Stimulated activated CD8-positive, alpha-beta memory T cell treated with anti-CD3 and anti-CD28 coated beads, Interleukin-15, amount 100 ng/mL, for 4 hours (primary cell): ENCODE data around the gene CASKIN1.
"Not testable (repeated sequence)": the region's sequence is repeated elsewhere in the genome, so short reads cannot be mapped to it uniquely, and the experiment has no call there.

Source experiments
- DNase-seq, 2 donors: peaks; one replicate each; pipeline ENCODE4 v3.0.0-alpha.2; 2020; ENCODE audit warnings: low read depth in 2 of 2

The CASKIN1 gene, protein sequence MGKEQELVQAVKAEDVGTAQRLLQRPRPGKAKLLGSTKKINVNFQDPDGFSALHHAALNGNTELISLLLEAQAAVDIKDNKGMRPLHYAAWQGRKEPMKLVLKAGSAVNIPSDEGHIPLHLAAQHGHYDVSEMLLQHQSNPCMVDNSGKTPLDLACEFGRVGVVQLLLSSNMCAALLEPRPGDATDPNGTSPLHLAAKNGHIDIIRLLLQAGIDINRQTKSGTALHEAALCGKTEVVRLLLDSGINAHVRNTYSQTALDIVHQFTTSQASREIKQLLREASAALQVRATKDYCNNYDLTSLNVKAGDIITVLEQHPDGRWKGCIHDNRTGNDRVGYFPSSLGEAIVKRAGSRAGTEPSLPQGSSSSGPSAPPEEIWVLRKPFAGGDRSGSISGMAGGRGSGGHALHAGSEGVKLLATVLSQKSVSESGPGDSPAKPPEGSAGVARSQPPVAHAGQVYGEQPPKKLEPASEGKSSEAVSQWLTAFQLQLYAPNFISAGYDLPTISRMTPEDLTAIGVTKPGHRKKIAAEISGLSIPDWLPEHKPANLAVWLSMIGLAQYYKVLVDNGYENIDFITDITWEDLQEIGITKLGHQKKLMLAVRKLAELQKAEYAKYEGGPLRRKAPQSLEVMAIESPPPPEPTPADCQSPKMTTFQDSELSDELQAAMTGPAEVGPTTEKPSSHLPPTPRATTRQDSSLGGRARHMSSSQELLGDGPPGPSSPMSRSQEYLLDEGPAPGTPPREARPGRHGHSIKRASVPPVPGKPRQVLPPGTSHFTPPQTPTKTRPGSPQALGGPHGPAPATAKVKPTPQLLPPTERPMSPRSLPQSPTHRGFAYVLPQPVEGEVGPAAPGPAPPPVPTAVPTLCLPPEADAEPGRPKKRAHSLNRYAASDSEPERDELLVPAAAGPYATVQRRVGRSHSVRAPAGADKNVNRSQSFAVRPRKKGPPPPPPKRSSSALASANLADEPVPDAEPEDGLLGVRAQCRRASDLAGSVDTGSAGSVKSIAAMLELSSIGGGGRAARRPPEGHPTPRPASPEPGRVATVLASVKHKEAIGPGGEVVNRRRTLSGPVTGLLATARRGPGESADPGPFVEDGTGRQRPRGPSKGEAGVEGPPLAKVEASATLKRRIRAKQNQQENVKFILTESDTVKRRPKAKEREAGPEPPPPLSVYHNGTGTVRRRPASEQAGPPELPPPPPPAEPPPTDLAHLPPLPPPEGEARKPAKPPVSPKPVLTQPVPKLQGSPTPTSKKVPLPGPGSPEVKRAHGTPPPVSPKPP (N-terminal part only)

DNA sequence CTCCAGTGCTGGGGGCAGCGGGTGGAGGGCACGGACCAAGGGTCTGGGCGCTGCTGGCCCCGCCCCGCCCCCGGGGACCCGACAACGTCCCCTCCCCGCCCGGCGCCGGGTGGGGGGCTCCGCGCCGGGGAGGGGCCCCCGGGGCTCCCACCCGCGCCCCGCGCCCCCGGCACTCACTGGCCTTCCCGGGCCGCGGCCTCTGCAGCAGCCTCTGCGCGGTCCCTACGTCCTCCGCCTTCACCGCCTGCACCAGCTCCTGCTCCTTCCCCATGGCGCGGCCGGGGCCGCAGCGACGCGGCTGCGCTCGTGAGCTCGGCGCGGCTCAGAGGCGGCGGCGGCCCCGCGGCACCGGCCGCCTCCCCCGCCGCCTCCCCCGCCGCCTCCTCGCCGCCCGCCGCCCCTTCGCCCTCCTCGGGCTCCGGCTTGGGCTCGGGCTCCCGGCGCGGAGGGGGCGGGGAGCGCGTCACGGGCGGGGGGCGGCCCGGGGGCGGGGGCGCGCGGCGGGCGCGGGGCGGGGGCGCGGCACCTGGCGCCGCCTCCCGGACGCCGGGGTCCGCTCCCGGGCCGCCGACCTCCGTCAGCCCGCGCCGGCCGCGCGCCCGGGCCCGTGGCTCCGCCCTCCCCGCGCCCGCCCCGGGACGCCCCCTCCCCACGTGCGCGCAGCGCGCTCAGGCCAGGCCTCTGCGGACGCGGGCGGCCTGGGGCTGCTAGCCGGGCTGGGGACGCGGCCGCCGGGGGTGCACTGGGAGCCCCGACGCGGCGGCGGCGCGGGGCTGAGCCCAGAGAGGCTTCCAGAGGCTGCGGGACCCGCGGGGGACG lies at the start of gene CASKIN1:
CASKIN1 (minus strand) TSS at position 444 of the 819 bp plus-strand sequence; CDS start at position 271, 173 bp downstream.
- DNase-seq, result no peak

DNA sequence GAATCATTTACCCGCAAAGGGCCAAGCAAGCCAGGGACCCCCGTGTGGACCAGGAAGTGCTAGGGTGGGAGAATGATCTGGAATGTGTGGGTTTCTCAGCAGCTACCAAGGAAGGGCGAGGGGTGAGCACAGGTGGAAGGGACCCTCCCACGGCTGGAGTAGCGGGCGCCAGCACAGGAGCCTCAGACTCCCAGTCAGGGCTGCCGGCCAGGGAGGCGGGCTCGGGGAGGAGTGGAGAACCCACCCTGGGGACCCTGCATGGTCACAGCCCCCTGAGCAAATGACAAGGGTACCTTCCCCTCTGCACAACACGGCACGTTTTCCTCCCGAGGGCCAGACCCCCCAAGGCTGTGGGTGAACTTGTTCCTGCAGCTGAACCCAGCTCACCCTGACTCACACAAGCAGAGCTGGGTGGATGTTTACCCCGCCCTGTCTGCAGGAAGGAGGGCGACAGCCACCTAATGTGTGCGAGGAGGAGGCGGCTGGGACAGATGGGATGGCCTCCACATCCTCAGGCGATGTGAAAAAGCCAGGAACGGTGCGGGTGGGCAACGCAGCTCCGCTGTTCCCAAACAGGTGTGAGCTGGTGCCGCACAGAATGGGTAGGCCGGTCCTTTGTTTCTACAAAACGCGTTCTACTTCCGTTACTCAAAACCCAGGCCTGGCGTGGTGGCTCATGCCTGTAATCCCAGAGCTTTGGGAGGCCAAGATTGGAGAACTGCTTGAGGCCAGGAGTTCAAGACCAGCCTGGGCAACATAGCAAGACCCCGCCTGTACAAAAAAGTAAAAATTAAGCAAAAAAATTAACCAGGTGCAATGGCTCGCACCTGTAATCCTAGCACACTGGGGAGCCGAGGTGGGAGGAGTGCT lies 48.8 kb upstream of the CASKIN1 start:
- DNase-seq, result no peak

DNA sequence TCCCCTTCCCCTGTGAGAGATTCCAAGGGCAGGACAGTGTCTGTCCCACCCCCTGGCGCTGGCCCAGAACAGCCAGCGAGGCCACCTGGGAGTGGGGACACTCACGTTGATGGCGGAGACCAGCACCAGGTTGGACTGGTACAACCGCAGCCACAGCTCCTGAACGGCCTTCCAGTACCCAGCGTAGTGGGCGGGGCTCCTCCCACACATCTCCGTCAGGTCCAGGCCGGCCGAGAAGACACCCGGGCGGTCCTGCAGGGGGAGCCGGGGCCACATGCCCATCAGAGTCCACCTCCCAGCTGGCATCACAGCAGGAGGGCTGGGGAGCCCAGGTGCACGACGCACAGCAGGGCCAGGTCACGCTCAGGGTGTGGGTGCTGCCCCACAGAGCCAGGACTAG lies 47.9 kb upstream of the CASKIN1 start:
- DNase-seq, result no peak

DNA sequence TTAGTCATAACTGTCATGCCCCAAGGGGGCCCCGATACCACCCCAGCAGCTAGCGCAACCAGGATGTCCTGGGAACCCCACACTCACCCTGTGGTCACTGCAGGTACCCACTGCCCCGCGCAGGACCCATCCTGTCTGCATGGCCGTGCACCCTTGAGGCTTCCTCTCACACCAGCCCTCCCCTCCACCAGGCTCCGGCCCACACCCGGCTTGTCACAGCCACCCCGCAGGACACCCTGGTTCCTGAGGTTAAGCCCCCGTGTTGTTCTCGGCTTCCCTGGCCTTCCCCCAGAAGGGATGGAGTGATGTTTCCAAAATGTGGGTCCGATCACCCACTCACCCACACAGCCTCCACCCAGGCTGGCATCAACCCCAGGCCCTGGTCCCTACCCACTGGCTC lies 47.4 kb upstream of the CASKIN1 start:
- no peak for DNase-seq

DNA sequence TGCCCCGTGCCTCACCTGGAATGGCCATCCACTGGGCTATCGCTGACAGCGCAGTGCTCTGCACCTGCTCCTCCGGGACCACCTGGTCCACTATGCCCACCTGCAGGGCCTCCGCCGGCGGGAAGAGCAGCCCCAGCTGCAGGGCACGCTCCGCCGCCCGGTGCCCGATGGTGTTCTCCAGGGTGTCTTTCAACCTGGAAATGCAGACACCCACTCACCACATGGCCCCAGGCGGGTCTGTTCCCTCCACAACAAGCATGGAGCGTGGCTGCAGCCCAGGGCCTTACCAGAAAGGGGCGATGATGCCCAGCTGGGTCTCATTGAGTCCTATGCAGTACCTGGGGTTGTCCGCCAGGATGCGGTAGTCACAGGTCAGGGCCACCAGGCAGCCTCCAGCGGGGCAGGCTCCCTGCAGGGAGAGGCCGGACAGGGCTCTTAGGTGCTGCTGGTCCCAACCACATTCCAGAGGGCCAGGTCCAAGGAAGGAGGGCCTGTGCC lies 46.7 kb upstream of the CASKIN1 start:
- no peak for DNase-seq

DNA sequence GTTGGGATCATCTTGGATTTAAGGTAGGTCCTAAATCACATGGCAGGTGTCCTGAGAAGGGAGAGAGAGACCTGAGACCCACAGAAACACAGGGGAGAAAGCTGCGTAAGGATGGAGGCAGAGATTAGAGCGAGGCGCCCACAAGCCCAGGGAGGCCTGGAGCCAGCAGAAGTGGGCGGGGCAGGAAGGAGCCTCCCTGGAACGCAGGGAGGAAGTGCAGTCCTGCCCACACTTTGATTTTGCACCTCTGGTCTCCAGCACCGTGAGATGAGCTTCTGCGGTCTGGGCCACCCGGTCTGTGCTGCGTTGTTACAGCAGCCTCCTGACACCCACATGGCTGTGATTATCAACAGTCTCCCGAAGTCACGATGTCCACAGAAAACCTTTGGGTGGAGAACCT lies 46.2 kb upstream of the CASKIN1 start:
- no peak for DNase-seq

DNA sequence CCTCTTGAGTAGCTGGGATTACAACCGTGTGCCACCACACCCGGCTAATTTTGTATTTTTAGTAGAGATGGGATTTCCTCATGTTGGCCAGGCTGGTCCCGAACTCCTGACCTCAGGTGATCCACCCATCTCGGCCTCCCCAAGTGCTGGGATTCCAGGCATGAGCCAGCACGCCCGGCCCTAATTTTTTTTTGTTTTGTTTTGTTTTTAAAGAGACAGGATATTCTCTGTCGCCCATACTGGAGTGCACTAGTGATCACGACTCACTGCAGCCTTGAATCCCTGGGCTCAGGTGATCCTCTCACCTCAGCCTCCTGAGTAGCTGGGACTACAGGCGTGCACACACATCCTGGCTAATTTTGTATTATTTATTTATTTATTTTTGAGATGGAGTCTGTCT lies 43.9 kb upstream of the CASKIN1 start:
- DNase-seq, result not testable (repeated sequence)

DNA sequence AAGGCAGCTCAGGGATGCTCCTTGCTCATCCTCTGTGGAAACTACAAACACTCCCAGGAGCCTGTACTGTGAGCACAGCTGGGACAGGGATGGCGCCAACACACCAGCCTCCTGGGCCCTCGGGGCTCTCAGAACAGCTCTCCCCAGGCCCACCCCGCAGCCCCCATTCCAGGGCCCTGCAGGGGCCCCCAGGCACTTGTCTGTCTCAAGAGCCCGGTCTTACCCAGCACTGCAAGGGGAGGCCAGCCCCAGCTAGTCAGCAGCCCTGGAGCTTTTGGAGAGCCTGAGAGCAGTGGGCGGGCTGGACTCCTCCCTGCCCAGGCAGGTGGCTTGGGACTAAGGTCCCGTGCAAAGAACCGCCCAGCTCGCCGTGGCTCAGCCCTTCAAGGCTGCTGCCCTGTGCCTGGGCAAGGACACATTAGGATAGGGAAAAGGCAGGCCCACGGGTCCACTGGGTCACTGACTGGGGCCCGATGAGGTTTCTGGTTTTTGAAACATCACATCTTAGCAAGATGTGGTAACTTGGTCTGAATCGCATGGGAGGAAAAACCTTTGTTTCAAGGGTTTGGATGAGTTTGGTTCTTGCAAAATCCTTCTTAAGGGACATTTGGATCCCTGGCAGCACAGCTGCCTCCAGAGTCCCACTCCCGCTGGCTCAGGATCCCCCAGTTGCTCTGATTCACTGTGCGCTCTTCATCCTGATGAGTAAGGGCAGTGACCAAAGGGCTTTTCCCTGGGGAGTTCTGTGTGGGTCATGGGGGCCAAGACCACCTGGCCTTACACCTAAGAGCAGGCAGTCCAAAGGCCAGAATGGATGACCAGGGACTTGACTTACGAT lies 42.7 kb upstream of the CASKIN1 start:
- DNase-seq, result no peak

DNA sequence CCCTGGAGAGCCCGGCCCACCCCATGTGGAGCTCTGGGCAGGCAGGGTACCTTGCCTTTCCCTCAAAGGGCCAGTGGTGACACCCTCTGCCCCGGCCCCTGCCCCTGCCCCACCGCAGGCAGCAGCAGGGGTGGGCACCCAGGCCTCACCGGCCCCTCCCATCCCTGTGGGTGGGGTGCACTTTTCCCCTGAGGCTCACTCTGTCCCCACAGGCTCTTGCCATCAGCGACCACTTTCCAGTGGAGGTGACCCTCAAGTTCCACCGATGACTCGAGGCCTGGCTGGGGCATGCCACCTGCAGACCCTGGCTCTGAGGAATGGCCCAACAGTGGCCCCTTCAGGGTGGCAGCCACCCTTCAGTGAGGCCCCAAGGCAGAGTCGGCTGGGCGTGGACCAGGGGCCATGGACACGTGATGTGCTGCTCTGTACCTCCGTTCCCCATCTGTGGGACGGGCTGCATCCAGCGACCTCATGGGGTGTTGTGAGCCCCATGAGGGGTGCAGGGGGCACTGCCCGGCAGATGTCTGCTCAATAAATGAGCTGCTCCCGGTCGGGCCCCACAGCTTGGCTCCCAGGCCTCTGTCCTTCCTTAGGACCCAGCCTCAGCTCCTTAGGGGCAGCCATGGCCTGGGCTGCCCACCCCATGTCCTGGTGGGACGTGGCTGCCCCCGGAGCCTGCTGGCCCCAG lies 41.9 kb upstream of the CASKIN1 start:
- no peak for DNase-seq

DNA sequence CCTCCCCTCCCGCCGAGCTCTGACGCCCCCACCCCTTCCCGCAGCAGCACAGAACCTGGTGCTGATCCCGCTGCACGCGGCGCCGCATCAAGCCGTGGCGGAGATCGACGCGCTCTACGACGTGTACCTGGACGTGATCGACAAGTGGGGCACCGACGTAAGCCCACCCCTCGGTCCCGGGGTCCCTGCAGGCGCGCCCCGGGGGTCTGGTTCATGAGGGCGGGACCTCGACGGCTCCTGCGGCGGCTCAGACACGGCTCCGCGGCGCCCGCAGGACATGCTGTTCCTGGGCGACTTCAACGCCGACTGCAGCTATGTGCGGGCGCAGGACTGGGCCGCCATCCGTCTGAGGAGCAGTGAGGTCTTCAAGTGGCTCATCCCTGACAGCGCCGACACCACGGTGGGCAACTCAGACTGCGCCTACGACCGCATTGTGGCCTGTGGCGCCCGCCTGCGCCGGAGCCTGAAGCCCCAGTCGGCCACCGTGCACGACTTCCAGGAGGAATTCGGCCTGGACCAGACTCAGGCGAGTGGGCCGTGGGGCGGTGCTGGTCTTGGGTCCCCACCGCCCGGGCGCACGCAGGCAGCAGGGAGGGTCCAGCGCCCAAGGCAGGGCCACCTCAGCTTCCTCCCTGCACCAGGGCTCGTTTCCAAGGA lies 41.2 kb upstream of the CASKIN1 start:
- DNase-seq, result no peak

DNA sequence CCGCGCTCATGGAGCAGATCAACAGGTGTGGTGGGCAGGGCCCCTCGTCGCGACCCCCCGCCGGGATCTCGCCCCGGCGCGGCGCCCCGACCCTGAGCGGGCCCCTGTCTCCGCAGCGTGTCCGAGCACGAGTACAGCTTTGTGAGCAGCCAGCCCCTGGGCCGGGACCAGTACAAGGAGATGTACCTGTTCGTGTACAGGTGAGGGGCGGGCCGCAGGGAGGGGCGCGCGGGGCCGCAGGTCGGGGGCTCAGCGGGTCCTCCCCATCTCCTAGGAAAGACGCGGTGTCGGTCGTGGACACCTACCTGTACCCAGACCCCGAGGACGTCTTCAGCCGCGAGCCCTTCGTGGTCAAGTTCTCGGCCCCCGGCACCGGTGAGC lies 40.7 kb upstream of the CASKIN1 start:
- no peak for DNase-seq

DNA sequence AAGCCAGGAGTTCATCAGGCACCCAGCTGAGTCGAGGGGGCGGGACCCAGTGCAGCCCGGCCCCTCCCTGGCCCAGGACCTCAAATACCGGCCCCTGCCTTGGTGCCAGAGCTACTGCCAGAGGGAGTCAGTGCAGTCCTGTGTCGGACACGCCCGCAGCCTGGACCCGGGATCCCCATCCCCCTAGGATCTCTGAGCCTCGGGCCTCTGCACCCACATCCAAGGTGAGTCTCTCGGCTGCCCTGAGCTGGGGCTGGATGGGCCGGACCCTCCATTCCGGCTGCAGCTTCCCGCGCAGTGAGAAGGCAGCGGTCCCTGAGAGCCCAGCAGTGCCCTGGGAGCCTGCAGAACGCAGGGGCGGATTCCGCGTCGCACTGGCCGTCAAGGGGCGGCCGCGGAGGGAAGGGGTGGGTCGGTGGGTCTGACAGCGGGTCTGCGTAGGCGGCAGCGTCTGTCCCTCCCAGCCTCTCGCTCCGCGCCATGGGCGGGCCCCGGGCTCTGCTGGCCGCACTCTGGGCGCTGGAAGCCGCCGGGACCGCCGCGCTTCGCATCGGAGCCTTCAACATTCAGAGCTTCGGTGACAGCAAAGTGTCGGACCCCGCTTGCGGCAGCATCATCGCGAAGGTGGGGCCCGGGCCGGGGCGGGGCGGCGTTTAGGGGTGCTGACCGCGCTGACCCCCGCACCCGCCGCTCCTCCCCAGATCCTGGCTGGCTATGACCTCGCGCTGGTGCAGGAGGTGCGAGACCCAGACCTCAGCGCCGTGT lies 40.1 kb upstream of the CASKIN1 start, which contains the start of gene DNASE1L2:
DNASE1L2 (plus strand) TSS at position 108 of the 765 bp plus-strand sequence; CDS start at position 481, 373 bp downstream.
- no peak for DNase-seq

DNA sequence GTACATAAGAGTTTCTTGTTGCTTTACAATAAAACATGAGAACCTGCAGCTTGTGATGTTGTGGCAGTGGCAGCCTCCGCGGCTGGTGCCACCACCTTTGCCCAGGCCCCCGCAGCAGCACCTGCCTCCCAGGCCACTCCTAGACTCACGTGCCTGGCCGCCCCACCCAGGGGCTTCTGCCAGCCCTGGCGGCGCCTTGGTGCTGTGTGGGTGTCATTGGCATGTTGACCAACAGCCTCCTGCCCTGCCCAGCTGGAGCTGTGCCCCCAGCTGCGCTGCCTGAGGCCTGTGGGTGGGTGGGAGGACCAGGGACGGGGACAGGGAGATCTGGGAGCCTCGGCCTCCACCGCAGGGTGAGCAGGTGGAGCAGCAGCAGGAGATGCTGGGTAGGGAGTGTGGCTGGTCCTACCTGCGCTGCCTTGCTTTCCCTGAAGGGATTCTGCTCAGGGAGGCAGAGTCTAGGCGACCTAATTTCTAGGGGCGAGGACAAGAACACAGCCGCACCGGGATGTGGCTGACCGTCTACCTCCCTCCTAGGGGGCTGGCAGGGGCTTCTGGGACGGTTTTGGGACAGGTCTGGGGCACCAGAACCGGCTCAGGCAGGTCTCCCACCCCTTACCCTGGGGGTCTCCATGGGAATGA lies 39.4 kb upstream of the CASKIN1 start:
- DNase-seq, result no peak

DNA sequence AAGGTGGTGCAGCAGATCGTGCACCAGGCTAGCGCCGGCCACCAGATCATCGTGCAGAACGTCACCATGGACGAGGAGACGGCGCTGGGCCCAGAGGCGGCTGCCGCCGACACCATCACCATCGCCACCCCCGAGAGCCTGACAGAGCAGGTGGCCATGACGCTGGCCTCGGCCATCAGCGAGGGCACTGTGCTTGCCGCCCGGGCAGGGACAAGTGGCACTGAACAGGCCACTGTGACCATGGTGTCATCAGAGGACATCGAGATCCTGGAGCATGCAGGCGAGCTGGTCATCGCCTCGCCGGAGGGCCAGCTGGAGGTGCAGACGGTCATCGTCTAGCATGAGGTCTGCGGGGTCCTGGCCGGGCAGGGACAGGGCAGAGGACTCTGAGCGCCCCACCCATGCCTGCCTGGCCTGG lies 38.8 kb upstream of the CASKIN1 start:
- DNase-seq, result no peak

DNA sequence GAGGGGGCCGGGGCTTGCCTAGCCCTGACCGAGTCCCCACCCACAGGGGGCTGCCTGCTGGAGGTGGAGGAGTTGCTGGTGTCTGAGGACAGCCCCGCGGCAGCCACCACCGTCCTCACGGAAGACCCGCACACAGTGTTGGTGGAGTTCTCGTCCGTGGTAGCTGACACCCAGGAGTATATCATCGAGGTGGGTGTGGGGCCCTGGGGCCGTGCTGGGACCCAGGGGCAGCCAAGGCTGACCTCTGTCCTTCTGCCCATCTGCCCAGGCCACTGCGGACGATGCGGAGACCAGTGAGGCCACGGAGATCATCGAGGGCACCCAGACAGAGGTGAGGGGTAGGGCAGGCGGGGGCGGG lies 38.4 kb upstream of the CASKIN1 start:
- no peak for DNase-seq
